Measurements from ENCODE around the gene CCNQ. TPM values are rescaled to one million over a fixed set of nuclear protein-coding genes. Genes with fewer than 3 reads are reported as not detected.

The CCNQ gene
- total RNA-seq, 3 donors from 2014 or later, result 13.1 to 19.9 (median 16.0) TPM

- intact Hi-C loops (cut with DNase I, micrococcal nuclease), result no loop called here
- H3K9me3 ChIP-seq, result no peaks in the 10 kb centered on the region
- no peak for ATAC-seq
- no peak overlapping the region for H3K4me3 ChIP-seq
- DNase-seq, result no peak
- TF ChIP-seq, protein P1, sequence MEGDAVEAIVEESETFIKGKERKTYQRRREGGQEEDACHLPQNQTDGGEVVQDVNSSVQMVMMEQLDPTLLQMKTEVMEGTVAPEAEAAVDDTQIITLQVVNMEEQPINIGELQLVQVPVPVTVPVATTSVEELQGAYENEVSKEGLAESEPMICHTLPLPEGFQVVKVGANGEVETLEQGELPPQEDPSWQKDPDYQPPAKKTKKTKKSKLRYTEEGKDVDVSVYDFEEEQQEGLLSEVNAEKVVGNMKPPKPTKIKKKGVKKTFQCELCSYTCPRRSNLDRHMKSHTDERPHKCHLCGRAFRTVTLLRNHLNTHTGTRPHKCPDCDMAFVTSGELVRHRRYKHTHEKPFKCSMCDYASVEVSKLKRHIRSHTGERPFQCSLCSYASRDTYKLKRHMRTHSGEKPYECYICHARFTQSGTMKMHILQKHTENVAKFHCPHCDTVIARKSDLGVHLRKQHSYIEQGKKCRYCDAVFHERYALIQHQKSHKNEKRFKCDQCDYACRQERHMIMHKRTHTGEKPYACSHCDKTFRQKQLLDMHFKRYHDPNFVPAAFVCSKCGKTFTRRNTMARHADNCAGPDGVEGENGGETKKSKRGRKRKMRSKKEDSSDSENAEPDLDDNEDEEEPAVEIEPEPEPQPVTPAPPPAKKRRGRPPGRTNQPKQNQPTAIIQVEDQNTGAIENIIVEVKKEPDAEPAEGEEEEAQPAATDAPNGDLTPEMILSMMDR (IDR thresholded peaks at IDR 0.05), result no peak
- no peaks in the 10 kb centered on the region for H3K4me1 ChIP-seq (ENCODE audit: low read depth)
- H3K36me3 ChIP-seq (ENCODE audit: low read depth), result no peaks in the 10 kb centered on the region
These were observed 2.0 kb upstream of the CCNQ start for GRCh38 chrX:153600921-153601320.

DNA sequence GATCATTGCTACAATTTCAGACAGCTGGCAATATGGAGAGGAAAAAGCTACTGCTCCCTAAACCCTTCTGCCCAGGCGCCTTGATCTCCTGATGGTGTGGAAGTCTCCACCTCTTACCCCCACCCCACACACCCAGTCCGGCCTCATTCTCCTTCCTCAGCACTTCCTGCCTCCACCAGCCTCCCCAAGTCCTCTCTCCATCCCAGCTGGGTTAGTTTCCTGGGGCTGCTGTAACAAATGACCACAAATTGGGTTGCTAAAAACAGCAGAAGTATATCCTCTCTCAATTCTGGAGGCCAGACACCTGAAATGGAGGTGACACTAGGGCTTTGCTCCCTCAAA is 1.1 kb upstream of the CCNQ start:
- intact Hi-C loops (cut with DNase I, micrococcal nuclease), result no loop called here
- ATAC-seq (no peak), DNase-seq (peak in 1 of 3 donors; percentile 15)
- H3K9me3 ChIP-seq, result no peaks in the 10 kb centered on the region
- TF ChIP-seq, protein P1 (IDR thresholded peaks at IDR 0.05), result no peak
- no peaks in the 10 kb centered on the region for H3K36me3 ChIP-seq (ENCODE audit: low read depth)
- no peak overlapping the region for H3K4me3 ChIP-seq
- H3K4me1 ChIP-seq (ENCODE audit: low read depth), result peaks cover 5% of the 10 kb centered on the region

GRCh38 chrX:153599192-153600031 is 473 bp upstream of the CCNQ start:
- Histone ChIP-seq H3K4me3 (peak overlapping the region; percentile 30), H3K9me3 (no peaks in the 10 kb centered on the region), H3K36me3 (ENCODE audit: low read depth) (no peaks in the 10 kb centered on the region), H3K4me1 (ENCODE audit: low read depth) (peaks cover 5% of the 10 kb centered on the region)
- intact Hi-C loops (cut with DNase I, micrococcal nuclease), result no loop called here
- ATAC-seq, result peak; percentile 94
- peak; percentile 88 to 95 (median 93) for DNase-seq
- TF ChIP-seq, protein P1 (IDR thresholded peaks at IDR 0.05), result no peak

DNA sequence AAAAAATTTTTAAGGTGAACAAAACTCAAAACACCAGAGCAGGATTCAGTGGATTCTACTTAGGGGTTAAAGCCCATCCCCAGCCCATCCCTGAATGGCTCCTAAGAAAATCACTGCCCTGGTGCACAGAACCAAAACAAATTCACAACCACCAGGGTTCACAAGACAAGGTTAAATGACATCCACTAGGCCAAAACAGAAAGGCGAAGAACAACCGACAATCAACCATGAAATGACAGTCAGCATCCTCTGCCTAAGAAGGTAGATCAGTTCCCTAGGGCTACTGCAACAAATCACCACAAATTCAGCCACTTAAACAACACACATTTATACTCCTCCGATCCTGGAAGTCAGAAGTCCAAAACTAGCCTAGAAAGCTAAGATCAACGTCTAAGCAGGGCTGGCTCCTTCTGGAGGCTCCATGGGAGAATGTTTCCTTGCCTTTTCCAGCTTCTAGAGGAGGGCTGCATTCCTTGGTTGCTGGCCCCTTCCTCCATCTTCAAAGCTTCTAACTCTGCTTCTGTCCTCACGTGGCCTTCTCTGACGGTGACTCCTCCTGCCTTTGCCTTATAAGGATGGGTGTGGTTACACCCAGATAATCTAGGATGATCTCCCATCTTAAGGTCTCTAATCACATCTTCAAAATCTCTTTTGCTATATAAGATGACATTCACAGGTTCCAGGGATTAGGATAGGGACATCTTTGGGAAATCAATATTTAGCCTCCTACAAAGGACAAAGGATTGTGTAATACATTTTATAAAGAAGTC is 1.8 kb downstream of the CCNQ start:
- H3K4me3 ChIP-seq, result no peak overlapping the region

More for the DNA sequence above, 1.8 kb downstream of the CCNQ start:
- Histone ChIP-seq H3K4me1 (ENCODE audit: low read depth) (peaks cover 5% of the 10 kb centered on the region), H3K36me3 (ENCODE audit: low read depth) (no peaks in the 10 kb centered on the region), H3K9me3 (no peaks in the 10 kb centered on the region)
- intact Hi-C loops (cut with DNase I, micrococcal nuclease), result no loop called here
- TF ChIP-seq, protein P1 (IDR thresholded peaks at IDR 0.05), result no peak
- ATAC-seq (no peak), DNase-seq (no peak)

Measured in mucosa of descending colon (tissue), 3 donors.